ENCODE results near the gene DUOXA2.
A peak's percentile ranks its signal among the peaks of the same experiment; 100 is the strongest.
"Not testable (repeated sequence)": the region's sequence is repeated elsewhere in the genome, so short reads cannot be mapped to it uniquely, and the experiment has no call there.

Gene DUOXA2

DNA sequence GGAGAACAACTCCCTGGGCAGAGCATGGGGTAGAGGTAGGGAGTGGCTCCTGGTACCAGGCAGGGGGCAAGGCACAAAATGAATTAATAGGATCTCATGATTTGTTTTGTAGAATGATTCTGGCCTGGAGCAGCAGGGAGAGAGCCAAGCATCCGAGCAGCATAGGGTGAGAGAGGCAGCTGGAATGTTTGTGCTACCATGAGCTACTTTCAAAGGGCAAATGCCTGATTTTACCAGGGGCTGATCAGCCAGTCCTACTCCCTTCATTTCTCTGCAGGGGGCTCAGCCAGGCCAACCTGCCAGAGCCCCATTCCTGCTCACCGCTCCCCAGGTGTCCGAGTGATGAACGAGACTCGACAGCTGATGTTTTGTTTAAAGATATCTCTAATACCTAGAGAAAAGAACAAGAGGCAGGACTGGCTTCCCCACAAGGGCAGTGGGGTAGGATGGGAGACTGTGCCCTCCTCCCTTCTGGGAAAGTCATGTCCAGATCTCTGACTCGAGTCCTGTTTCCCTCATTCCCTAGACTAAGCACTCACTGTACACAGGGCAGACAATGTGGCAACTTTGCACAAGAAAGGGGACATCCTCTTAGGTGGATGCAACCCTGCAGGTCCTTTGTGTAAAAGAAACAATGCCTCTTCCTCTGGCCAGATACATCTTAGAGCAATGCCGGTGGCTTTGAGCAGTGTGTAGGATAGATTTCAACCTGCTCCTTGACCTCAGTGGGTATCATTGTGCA, 13.1 kb upstream of the DUOXA2 start:
- no peak for DNase-seq (ENCODE audit: low spot score)
- H3K27ac ChIP-seq: no peak overlapping the region
- H3K4me3 ChIP-seq: no peak overlapping the region
- TF ChIP-seq, protein P1, sequence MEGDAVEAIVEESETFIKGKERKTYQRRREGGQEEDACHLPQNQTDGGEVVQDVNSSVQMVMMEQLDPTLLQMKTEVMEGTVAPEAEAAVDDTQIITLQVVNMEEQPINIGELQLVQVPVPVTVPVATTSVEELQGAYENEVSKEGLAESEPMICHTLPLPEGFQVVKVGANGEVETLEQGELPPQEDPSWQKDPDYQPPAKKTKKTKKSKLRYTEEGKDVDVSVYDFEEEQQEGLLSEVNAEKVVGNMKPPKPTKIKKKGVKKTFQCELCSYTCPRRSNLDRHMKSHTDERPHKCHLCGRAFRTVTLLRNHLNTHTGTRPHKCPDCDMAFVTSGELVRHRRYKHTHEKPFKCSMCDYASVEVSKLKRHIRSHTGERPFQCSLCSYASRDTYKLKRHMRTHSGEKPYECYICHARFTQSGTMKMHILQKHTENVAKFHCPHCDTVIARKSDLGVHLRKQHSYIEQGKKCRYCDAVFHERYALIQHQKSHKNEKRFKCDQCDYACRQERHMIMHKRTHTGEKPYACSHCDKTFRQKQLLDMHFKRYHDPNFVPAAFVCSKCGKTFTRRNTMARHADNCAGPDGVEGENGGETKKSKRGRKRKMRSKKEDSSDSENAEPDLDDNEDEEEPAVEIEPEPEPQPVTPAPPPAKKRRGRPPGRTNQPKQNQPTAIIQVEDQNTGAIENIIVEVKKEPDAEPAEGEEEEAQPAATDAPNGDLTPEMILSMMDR (IDR thresholded peaks at IDR 0.05): no peak

DNA sequence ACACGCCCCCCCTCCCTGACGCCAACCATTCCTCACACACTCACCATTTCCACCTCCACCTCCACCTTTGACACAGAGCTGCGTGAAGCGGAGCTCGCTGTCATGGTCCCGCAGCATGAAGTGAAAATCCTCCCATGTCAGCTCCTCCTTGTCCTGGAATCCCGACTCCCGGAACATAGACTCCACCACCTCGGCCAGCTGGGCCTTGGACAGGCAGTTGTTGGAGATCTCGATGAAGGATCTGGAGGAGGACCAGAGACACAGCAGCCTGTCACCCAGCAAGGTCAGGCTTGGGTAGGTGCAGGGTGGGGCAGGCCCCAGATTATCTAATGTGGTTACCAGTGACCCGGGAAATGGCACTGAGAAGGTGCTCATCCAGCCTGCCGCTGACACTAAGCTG, 12.4 kb upstream of the DUOXA2 start:
- TF ChIP-seq, protein P1 (IDR thresholded peaks at IDR 0.05): no peak
- Histone ChIP-seq H3K27ac (no peak overlapping the region), H3K4me3 (no peak overlapping the region)
- DNase-seq (ENCODE audit: low spot score): no peak

DNA sequence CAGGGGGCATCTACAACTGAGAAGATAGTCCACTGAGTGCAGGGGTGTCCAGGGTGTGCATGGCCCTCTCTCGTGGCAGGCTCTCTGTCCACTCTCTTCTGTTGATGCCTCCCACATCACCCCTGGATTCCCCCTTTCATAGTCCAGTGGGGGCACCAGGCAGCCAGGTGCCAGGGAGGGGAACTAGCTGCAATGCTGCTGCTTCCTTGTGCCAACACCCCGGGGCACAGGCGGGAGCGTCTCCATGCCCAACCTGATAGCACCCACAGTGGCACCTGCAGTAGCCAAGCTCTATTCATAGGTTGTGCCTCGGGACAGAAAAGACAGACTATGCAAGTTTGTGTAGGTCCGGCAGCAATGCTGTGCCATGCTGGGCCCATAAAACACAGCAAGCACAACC, 11.9 kb upstream of the DUOXA2 start:
- no peak for DNase-seq (ENCODE audit: low spot score)
- no peak overlapping the region for H3K27ac ChIP-seq
- TF ChIP-seq, protein P1 (IDR thresholded peaks at IDR 0.05): no peak

DNA sequence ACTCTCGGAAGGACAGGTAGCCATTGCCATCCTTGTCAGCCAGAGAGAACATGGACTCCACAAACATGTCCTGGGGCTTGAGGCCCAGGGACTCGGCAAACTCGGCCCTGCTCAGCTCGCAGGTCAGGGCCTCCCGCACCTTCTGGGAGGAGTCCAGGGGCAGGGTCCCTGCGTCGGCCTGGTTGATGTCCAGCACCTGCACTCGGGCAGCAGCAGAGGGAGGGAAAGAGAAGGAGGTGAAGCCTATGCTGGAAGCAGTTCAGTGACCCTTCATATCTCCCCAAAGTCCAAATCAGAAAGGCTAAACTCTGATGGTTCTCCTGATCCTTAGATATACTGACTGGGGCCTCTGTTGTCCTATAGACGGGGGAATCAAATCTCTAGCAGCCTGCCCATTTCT, 10.0 kb upstream of the DUOXA2 start:
- not testable (repeated sequence) for DNase-seq (ENCODE audit: low spot score)

More for the DNA sequence above, 11.9 kb upstream of the DUOXA2 start:
- no peak overlapping the region for H3K4me3 ChIP-seq

DNA sequence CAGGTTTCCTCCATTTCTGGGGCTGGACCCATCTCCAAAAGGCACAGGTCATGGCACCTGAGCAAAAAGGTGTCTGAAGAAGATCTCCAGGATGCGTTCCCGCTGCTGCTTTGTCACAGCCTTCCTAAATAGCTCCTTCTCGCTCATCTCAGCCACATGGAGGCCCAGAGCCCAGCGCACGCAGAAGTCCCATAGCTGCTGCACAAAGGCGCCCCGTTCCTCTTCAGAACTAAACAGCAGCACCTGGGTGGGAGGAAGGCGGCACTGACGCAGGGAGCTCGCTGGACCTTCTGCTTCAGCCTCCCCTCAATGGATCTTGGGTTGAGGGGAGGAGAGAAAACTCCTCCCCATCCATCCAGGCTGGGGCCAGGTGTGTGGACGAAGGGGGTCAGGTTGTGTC, 8.5 kb upstream of the DUOXA2 start:
- TF ChIP-seq, protein P1 (IDR thresholded peaks at IDR 0.05): no peak
- no peak overlapping the region for H3K4me3 ChIP-seq
- H3K27ac ChIP-seq: no peak overlapping the region
- peak; percentile 21 for DNase-seq (ENCODE audit: low spot score)

More for the DNA sequence above, 10.0 kb upstream of the DUOXA2 start:
- not testable (repeated sequence) for H3K4me3 ChIP-seq, H3K27ac ChIP-seq

DNA sequence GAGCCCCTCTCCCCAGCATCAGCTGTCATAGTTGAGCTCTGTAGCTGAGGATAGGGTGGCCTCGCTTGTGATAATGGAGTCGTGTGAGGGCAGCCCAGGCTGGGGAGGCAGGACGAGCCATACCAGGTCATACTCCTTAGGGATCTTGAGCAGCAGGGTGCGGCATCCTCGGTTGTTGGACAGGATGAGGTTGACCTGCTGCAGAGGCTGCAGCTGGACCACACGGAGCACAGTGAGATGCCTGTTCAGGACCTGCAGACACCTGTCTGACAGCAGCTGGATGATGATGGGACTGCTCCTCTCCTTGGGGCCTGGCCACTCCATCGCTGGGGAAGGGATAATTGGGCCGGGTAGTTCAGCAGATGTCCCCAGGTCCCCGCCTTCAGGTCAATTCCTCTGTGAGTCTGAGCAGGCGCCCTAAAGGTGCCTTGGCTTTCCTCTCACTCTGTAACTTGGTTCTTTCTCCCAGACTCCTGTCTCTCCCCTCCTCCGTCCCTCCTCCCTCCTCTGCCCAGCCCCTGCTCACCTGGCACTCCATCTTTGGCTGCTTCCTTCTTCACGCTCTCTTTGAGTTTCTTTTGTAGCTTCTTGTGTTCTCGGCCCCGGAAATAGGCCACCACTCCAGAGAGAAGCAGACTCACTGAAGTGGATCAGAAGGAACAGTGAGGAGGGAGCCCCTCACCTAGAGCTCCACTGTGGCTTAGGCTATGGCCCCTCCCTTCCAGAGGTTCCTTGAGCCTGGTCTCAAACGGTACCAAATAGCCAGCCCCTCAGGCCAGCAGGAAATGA, 7.9 kb upstream of the DUOXA2 start:
- TF ChIP-seq, protein P1 (IDR thresholded peaks at IDR 0.05): no peak
- no peak overlapping the region for H3K27ac ChIP-seq
- DNase-seq (ENCODE audit: low spot score): peak; percentile 54
- H3K4me3 ChIP-seq: no peak overlapping the region

DNA sequence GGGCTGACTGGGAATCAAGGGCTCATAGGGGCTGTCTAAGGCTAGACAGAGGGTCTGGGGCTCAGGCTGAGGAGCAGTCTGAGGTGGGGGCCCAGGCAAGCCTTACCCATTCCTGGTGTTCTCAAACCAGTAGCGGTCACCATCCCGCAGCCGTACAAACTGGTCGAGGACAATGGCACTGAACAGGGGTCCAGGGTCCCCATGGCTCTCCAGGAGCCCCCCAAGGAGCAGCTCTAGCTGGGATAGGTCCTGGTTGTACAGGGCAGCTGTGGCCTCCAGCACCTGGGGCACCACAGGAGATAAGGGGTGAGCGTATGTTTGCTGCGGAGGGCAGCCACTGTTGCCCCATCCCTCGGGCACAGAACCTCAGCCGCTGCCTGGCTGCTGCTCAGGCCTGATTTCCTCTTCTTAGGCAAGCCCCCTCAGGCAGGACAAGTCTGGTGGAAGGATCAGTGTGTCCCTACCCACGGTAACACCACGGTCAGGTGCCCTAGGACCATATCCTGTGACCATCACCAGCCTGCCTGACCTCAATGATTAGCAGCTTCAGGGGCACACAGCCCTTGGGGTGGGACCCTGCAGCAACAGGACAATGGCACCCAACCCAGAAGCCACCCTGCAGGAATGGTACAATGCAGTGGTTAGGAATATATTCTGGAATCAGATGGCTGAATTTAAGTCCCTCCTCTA, 6.0 kb upstream of the DUOXA2 start:
- TF ChIP-seq, protein P1 (IDR thresholded peaks at IDR 0.05): no peak
- no peak for DNase-seq (ENCODE audit: low spot score)
- no peak overlapping the region for H3K4me3 ChIP-seq
- H3K27ac ChIP-seq: no peak overlapping the region

Data from coronary artery (tissue), 2 donors.